CD14-positive monocyte (primary cell): ENCODE measurements around the gene NUDT22. TPM values are rescaled to one million over a fixed set of nuclear protein-coding genes. Genes with fewer than 3 reads are reported as not detected.
A peak's percentile ranks its signal among the peaks of the same experiment; 100 is the strongest.

Experiments used
- DNase-seq, 3 donors: peaks; one replicate each; pipeline ENCODE4 v3.0.0-alpha.2; 2011 to 2022
- H2AFZ ChIP-seq: 2 replicates; pipeline ENCODE4 v1.6.0; 2012; ENCODE audit warnings: mild to moderate bottlenecking, low read depth, low read length, inconsistent platforms; ENCODE audit not compliant: insufficient read depth, poor library complexity, severe bottlenecking
- H3K27ac ChIP-seq, 2 donors: 1 replicate in 1 of 2; 2 replicates in 1 of 2; pipeline ENCODE4 v1.5.1; 2012 to 2013; ENCODE audit warnings: low read length in 2 of 2, control low read depth in 1 of 2, inconsistent platforms in 1 of 2, low read depth in 1 of 2, mild to moderate bottlenecking in 1 of 2
- H3K27me3 ChIP-seq, 2 donors: one replicate each; pipeline versions ENCODE4 v1.6.0 to v1.6.1; 2011 to 2013; ENCODE audit warnings: low read length in 2 of 2; ENCODE audit not compliant: control insufficient read depth in 2 of 2, insufficient read depth in 2 of 2
- H3K36me3 ChIP-seq, 2 donors: replicated peaks in 1 of 2; 1 replicate in 1 of 2; 2 replicates in 1 of 2; pipeline versions ENCODE4 v1.5.1 to v1.6.1; 2012 to 2013; ENCODE audit warnings: low read length in 2 of 2, control low read depth in 1 of 2, inconsistent platforms in 1 of 2, mild to moderate bottlenecking in 1 of 2; ENCODE audit not compliant: insufficient read depth in 2 of 2, control insufficient read depth in 1 of 2
- H3K4me1 ChIP-seq, 2 donors: 1 replicate in 1 of 2; 2 replicates in 1 of 2; pipeline versions ENCODE4 v1.5.1 to v1.6.1; 2012 to 2013; ENCODE audit warnings: low read length in 2 of 2, control low read depth in 1 of 2, inconsistent platforms in 1 of 2, mild to moderate bottlenecking in 1 of 2, moderate library complexity in 1 of 2; ENCODE audit not compliant: insufficient read depth in 2 of 2, control insufficient read depth in 1 of 2
- H3K4me2 ChIP-seq: replicated peaks from 2 replicates; pipeline ENCODE3; 2012; ENCODE audit warnings: low read length, moderate library complexity, mild to moderate bottlenecking; ENCODE audit not compliant: poor library complexity, severe bottlenecking; ENCODE audit errors: extremely low read depth
- H3K4me3 ChIP-seq, 3 experiments: fragments of 200-600 bp in 1 of 3; sonication (generic) in 1 of 3; replicated peaks in 1 of 3; 1 replicate in 2 of 3; 2 replicates in 1 of 3; pipeline ENCODE4 v1.5.1; 2011 to 2013; ENCODE audit warnings: low read length in 3 of 3, mild to moderate bottlenecking in 3 of 3, control low read depth in 2 of 3, low read depth in 2 of 3, inconsistent platforms in 1 of 3, moderate library complexity in 1 of 3
- H3K79me2 ChIP-seq: 2 replicates; pipeline ENCODE4 v1.6.0; 2012; ENCODE audit warnings: mild to moderate bottlenecking, control low read depth, inconsistent platforms, low read length, moderate library complexity; ENCODE audit not compliant: insufficient read depth
- H3K9ac ChIP-seq: 2 replicates; pipeline ENCODE4 v1.6.0; 2017; ENCODE audit warnings: low read length, mild to moderate bottlenecking; ENCODE audit not compliant: insufficient read depth, poor library complexity, severe bottlenecking
- H3K9me3 ChIP-seq, 2 donors: replicated peaks in 1 of 2; 1 replicate in 1 of 2; 2 replicates in 1 of 2; pipeline versions ENCODE4 v1.5.1 to v1.6.1; 2012 to 2013; ENCODE audit warnings: low read length in 2 of 2, control low read depth in 1 of 2; ENCODE audit not compliant: control insufficient read depth in 1 of 2, insufficient read depth in 1 of 2
- H4K20me1 ChIP-seq: 2 replicates; pipeline ENCODE4 v1.6.0; 2012; ENCODE audit warnings: mild to moderate bottlenecking, low read length, control low read depth, moderate library complexity; ENCODE audit not compliant: insufficient read depth
- H3K27ac Mint-ChIP-seq, 7 donors: one replicate each; pipeline ENCODE4 v1.8.0; 2020; ENCODE audit warnings: mild to moderate bottlenecking in 7 of 7, mixed read lengths in 7 of 7, moderate library complexity in 6 of 7, inconsistent platforms in 2 of 7
- H3K27me3 Mint-ChIP-seq, 3 donors: one replicate each; pipeline ENCODE4 v1.8.0; 2021 to 2022; ENCODE audit warnings: low read depth in 3 of 3, mild to moderate bottlenecking in 3 of 3, mixed read lengths in 3 of 3, moderate library complexity in 3 of 3, inconsistent platforms in 1 of 3
- H3K36me3 Mint-ChIP-seq, 2 donors: one replicate each; pipeline ENCODE4 v1.8.0; 2020; ENCODE audit warnings: mixed read lengths in 2 of 2, inconsistent platforms in 1 of 2, mild to moderate bottlenecking in 1 of 2
- H3K4me1 Mint-ChIP-seq: one replicate; pipeline ENCODE4 v1.8.0; 2020; ENCODE audit warnings: mild to moderate bottlenecking, mixed read lengths
- H3K4me3 Mint-ChIP-seq, 2 donors: one replicate each; pipeline ENCODE4 v1.8.0; 2020; ENCODE audit warnings: mild to moderate bottlenecking in 2 of 2, mixed read lengths in 2 of 2, moderate library complexity in 1 of 2
- H3K9me3 Mint-ChIP-seq, 7 donors: one replicate each; pipeline ENCODE4 v1.8.0; 2020 to 2022; ENCODE audit warnings: mixed read lengths in 7 of 7, mild to moderate bottlenecking in 6 of 7, moderate library complexity in 6 of 7, inconsistent platforms in 2 of 7
- CTCF ChIP-seq: fragments of 200-600 bp; IDR thresholded peaks from one replicate; pipeline ENCODE4 v1.8.0; 2022; ENCODE audit warnings: antibody characterized with exemption, mild to moderate bottlenecking
- WGBS: methylation state at CpG from one replicate; pipeline ENCODE4 v1.1.5; 2013; ENCODE audit warnings: missing lambda C conversion rate; ENCODE audit not compliant: insufficient coverage; 5-methylcytosine and 5-hydroxymethylcytosine counted together
- intact Hi-C, 2 donors: fragments of 100-400 bp; cut with micrococcal nuclease; formaldehyde crosslinking; loops; one replicate each; pipeline versions ENCODE4 v1.15.0 to v1.15.1; 2023
- polyA plus RNA-seq, 3 donors: library from polyadenylated mRNA; depleted of rRNA in 1 of 3; unstranded in 2 of 3; stranded (reverse) in 1 of 3; fragments of 300-500 nt in 2 of 3; fragments of >200 nt in 1 of 3; fragmentation: Illumina TruSeq in 2 of 3; gene quantifications; 1 replicate in 2 of 3; 2 replicates in 1 of 3; pipeline ENCODE4 v1.2.3, GENCODE V29; 2012 to 2021

Gene NUDT22
- polyA plus RNA-seq, 3 donors: 47.9 to 86.1 (median 56.1) TPM

GRCh38 chr11:64255135-64256128, 29.4 kb downstream of the NUDT22 start:
- Histone ChIP-seq H3K9me3 (no peaks in the 10 kb centered on the region), H2AFZ (no peak overlapping the region), H3K79me2 (peaks cover 18% of the 10 kb centered on the region), H3K27me3 (no peaks in the 10 kb centered on the region), H3K27ac (no peak overlapping the region), H3K9ac (no peak overlapping the region), H3K4me2 (no peak overlapping the region), H3K36me3 (peaks cover 51 to 62% of the 10 kb centered on the region in 2 donors), H3K4me3 (no peak overlapping the region), H3K4me1 (peaks cover 25 to 35% of the 10 kb centered on the region in 2 donors), H4K20me1 (peaks cover 34% of the 10 kb centered on the region)
- H3K27me3 Mint-ChIP-seq: peaks cover 3 to 4% (median 4%) of the 10 kb centered on the region in 3 donors
- H3K36me3 Mint-ChIP-seq: peaks cover 45 to 62% of the 10 kb centered on the region in 2 donors
- TF ChIP-seq CTCF: no peak
- H3K9me3 Mint-ChIP-seq: peaks cover 0 to 4% (median 0%) of the 10 kb centered on the region in 7 donors
- H3K4me3 Mint-ChIP-seq: no peak overlapping the region
- peak overlapping the region in 1 of 7 donors; percentile 53 for H3K27ac Mint-ChIP-seq
- no peak for DNase-seq
- intact Hi-C loops: no loop called here
- H3K4me1 Mint-ChIP-seq: peaks cover 24% of the 10 kb centered on the region
- over 99% methylated on average over 26 of the region's 35 CpGs for WGBS

GRCh38 chr11:64256300-64256699, 30.2 kb downstream of the NUDT22 start:
- intact Hi-C loops: no loop called here
- no peaks in the 10 kb centered on the region for H3K27me3 ChIP-seq
- Mint-ChIP-seq H3K9me3 (peaks cover 0 to 4% (median 0%) of the 10 kb centered on the region in 7 donors), H3K27me3 (peaks cover 0 to 1% (median 0%) of the 10 kb centered on the region in 3 donors), H3K36me3 (peaks cover 45 to 67% of the 10 kb centered on the region in 2 donors), H3K4me3 (no peak overlapping the region), H3K4me1 (peaks cover 21% of the 10 kb centered on the region), H3K27ac (no peak overlapping the region)
- H3K9me3 ChIP-seq: no peaks in the 10 kb centered on the region
- peaks cover 18 to 26% of the 10 kb centered on the region in 2 donors for H3K4me1 ChIP-seq
- H2AFZ ChIP-seq: no peak overlapping the region
- H3K4me3 ChIP-seq: no peak overlapping the region
- H3K9ac ChIP-seq: no peak overlapping the region
- WGBS: 82% methylated on average over 7 of the region's 15 CpGs
- no peak for TF ChIP-seq CTCF
- no peak overlapping the region for H3K27ac ChIP-seq
- no peak for DNase-seq
- H3K79me2 ChIP-seq: peaks cover 18% of the 10 kb centered on the region
- H3K4me2 ChIP-seq: no peak overlapping the region
- H3K36me3 ChIP-seq: peaks cover 59 to 68% of the 10 kb centered on the region in 2 donors
- peaks cover 34% of the 10 kb centered on the region for H4K20me1 ChIP-seq
